ENCODE data around the gene KANSL1.

DNA sequence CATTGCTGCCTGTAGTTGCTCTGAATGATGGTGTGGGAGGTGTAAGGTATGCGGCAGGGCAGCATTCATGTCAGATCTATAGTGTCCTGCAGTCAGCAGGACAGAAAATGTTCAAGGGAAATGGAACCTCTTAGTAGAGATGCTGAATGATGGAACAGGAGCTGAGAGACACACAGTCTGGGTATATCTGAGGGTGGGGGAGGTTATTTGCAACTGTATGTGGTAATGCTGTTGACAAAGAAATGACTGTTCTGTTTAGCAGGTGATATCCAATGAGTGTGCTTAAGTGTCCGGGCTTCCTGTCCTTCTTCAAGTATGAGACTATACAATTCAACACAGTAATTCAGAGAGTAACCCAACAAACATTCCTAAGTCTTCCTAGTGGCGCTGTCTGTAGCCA is 147.6 kb downstream of the KANSL1 start:
- TF ChIP-seq, protein P1, sequence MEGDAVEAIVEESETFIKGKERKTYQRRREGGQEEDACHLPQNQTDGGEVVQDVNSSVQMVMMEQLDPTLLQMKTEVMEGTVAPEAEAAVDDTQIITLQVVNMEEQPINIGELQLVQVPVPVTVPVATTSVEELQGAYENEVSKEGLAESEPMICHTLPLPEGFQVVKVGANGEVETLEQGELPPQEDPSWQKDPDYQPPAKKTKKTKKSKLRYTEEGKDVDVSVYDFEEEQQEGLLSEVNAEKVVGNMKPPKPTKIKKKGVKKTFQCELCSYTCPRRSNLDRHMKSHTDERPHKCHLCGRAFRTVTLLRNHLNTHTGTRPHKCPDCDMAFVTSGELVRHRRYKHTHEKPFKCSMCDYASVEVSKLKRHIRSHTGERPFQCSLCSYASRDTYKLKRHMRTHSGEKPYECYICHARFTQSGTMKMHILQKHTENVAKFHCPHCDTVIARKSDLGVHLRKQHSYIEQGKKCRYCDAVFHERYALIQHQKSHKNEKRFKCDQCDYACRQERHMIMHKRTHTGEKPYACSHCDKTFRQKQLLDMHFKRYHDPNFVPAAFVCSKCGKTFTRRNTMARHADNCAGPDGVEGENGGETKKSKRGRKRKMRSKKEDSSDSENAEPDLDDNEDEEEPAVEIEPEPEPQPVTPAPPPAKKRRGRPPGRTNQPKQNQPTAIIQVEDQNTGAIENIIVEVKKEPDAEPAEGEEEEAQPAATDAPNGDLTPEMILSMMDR (IDR thresholded peaks at IDR 0.05), result no peak
- TF ChIP-seq EP300 (IDR thresholded peaks at IDR 0.05) (no peak), POLR2A (IDR thresholded peaks at IDR 0.05) (no peak)
